ENCODE measurements around the gene SPTLC3.

DNA sequence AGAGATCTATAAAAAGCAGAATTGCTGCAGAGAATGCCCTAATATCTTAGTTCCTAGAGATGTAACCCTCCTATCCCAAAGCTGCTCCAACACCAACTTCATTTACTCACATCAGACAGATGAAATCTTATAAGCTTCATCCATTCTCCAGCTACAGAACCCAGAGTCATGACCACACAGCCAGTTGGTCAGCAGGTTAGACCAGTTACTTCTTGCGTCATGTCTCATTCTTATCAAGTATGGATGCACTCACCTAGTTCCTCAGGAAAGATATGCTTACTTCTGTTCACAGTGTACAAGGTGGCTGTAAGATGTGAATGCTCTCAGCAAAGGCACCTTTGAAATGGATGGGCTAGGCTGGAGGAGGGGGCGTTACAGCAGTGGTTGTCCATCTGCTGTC is 164.4 kb downstream of the SPTLC3 start:
- TF ChIP-seq, protein P1, sequence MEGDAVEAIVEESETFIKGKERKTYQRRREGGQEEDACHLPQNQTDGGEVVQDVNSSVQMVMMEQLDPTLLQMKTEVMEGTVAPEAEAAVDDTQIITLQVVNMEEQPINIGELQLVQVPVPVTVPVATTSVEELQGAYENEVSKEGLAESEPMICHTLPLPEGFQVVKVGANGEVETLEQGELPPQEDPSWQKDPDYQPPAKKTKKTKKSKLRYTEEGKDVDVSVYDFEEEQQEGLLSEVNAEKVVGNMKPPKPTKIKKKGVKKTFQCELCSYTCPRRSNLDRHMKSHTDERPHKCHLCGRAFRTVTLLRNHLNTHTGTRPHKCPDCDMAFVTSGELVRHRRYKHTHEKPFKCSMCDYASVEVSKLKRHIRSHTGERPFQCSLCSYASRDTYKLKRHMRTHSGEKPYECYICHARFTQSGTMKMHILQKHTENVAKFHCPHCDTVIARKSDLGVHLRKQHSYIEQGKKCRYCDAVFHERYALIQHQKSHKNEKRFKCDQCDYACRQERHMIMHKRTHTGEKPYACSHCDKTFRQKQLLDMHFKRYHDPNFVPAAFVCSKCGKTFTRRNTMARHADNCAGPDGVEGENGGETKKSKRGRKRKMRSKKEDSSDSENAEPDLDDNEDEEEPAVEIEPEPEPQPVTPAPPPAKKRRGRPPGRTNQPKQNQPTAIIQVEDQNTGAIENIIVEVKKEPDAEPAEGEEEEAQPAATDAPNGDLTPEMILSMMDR (IDR thresholded peaks at IDR 0.05), result no peak
- no peak for TF ChIP-seq POLR2A (IDR thresholded peaks at IDR 0.05)
- no peak for TF ChIP-seq POLR2AphosphoS5 (IDR thresholded peaks at IDR 0.05)

Data from prostate gland (tissue), 2 donors.